Endodermal cell (in vitro differentiated cells): ENCODE data around the gene TRIM13. TPM values are rescaled to one million over a fixed set of nuclear protein-coding genes. Genes with fewer than 3 reads are reported as not detected.

ENCODE experiments used
- DNase-seq: peaks from one replicate; pipeline ENCODE4 v3.0.0-alpha.2; 2017
- H3K27ac ChIP-seq: 2 replicates; pipeline ENCODE4 v1.5.1; 2013; ENCODE audit warnings: mild to moderate bottlenecking, low read depth, low read length, moderate library complexity
- H3K27me3 ChIP-seq: 2 replicates; pipeline ENCODE4 v1.6.1; 2013; ENCODE audit warnings: mild to moderate bottlenecking, low read length, moderate library complexity; ENCODE audit not compliant: insufficient read depth, control insufficient read depth, poor library complexity, severe bottlenecking
- H3K36me3 ChIP-seq: 2 replicates; pipeline ENCODE4 v1.7.0; 2013; ENCODE audit warnings: mild to moderate bottlenecking, low read length, moderate library complexity; ENCODE audit not compliant: control insufficient read depth, insufficient read depth
- H3K4me1 ChIP-seq: one replicate; pipeline ENCODE4 v1.7.0; 2013; ENCODE audit warnings: low read length; ENCODE audit not compliant: control insufficient read depth, insufficient read depth
- H3K4me3 ChIP-seq: 2 replicates; pipeline ENCODE4 v1.5.1; 2013; ENCODE audit warnings: mild to moderate bottlenecking, low read length, moderate library complexity
- H3K9ac ChIP-seq: 2 replicates; pipeline ENCODE4 v1.6.1; 2013; ENCODE audit warnings: mild to moderate bottlenecking, low read length, moderate library complexity; ENCODE audit not compliant: poor library complexity, severe bottlenecking; ENCODE audit errors: extremely low read depth
- H3K9me3 ChIP-seq: 2 replicates; pipeline ENCODE4 v1.6.1; 2013; ENCODE audit warnings: mild to moderate bottlenecking, low read length, moderate library complexity; ENCODE audit not compliant: control insufficient read depth
- H3K27ac Mint-ChIP-seq: 2 replicates; pipeline ENCODE4 v1.8.0; 2020; ENCODE audit warnings: mixed read lengths
- H3K27me3 Mint-ChIP-seq: 2 replicates; pipeline ENCODE4 v1.8.0; 2021; ENCODE audit warnings: mild to moderate bottlenecking, mixed read lengths; ENCODE audit not compliant: insufficient read depth
- H3K36me3 Mint-ChIP-seq: 2 replicates; pipeline ENCODE4 v1.8.0; 2020; ENCODE audit warnings: low read depth, mixed read lengths
- H3K4me1 Mint-ChIP-seq: 2 replicates; pipeline ENCODE4 v1.8.0; 2020; ENCODE audit warnings: mixed read lengths
- H3K4me3 Mint-ChIP-seq: 2 replicates; pipeline ENCODE4 v1.8.0; 2020; ENCODE audit warnings: mild to moderate bottlenecking, moderate library complexity, mixed read lengths
- H3K9me3 Mint-ChIP-seq: 2 replicates; pipeline ENCODE4 v1.8.0; 2020; ENCODE audit warnings: mild to moderate bottlenecking, mixed read lengths
- CTCF ChIP-seq: fragments of 200-600 bp; sonication (generic); conservative IDR thresholded peaks from 2 replicates; pipeline ENCODE4 v1.5.0; 2021; ENCODE audit warnings: antibody characterized with exemption, mild to moderate bottlenecking
- WGBS, 2 experiments: methylation state at CpG; one replicate each; pipeline versions ENCODE4 v1.1.5 to v1.1.7; 2013; ENCODE audit warnings: missing lambda C conversion rate in 2 of 2, mixed read lengths in 1 of 2; ENCODE audit not compliant: insufficient coverage in 1 of 2, insufficient read length in 1 of 2; 5-methylcytosine and 5-hydroxymethylcytosine counted together
- total RNA-seq, 2 donors: library from RNA; stranded (reverse); fragmentation: NEBNext Ultra II Directional in 1 of 2; extraction: Animal tissue kit (Norgen Biotek cat#: 25700) in 1 of 2; gene quantifications; 2 replicates in 1 of 2; 3 replicates in 1 of 2; pipeline ENCODE4 v1.2.1, GENCODE V29; 2021

The TRIM13 gene
- total RNA-seq, 2 donors from 2014 or later, result 44.3 TPM

DNA sequence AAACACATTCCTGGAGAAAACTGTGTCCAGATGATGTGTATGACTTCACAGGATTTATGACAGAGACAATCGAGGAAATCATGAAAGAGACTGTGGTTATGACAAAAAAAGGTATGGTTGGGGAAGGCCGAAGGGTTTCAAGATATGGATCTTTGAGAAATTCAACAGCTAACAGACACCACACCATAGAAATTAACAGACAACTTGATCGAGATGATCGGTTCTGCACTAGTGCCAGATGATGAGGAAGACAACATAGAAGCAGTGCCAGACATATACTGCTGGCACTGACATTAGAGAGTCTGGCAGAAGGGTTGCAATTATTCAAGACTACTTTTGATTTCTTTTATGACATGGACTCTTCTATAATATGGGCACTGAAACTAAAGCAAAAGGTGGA lies 55.6 kb downstream of the TRIM13 start:
- 94 to 96% methylated on average over 2 to 4 of the region's 4 CpGs for WGBS, 2 experiments

DNA sequence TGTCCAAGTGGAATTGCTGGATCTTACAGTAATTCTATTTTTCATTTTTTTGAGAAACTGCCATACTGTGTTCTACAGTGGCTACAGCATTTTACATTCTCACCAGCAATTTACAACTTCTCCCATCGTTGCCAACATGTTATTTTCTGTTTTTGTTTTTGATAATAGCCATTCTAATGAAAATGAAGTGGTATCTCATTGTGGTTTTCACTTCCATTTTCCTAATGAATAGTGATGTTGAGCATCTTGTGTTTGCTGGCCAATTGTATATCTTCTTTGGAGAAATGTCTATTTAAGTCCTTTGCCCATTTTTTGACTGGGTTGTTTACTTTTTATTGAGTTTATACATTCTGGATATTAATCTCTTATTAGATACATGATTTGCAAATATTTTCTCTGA lies 57.0 kb downstream of the TRIM13 start:
- no peak overlapping the region for H3K27ac Mint-ChIP-seq
- peaks cover 2% of the 10 kb centered on the region for H3K9me3 Mint-ChIP-seq

More for the DNA sequence above, 55.6 kb downstream of the TRIM13 start:
- no peak overlapping the region for H3K9ac ChIP-seq
- peaks cover 28% of the 10 kb centered on the region for H3K36me3 ChIP-seq
- H3K36me3 Mint-ChIP-seq, result peaks cover 6% of the 10 kb centered on the region
- no peaks in the 10 kb centered on the region for H3K9me3 ChIP-seq
- H3K4me1 ChIP-seq, result no peaks in the 10 kb centered on the region
- peaks cover 2% of the 10 kb centered on the region for H3K9me3 Mint-ChIP-seq
- no peaks in the 10 kb centered on the region for H3K4me1 Mint-ChIP-seq
- no peak overlapping the region for H3K4me3 Mint-ChIP-seq
- no peak overlapping the region for H3K27ac ChIP-seq
- H3K27me3 ChIP-seq, result no peaks in the 10 kb centered on the region
- no peak for DNase-seq
- no peak overlapping the region for H3K4me3 ChIP-seq
- no peak overlapping the region for H3K27ac Mint-ChIP-seq
- TF ChIP-seq CTCF, result no peak
- H3K27me3 Mint-ChIP-seq, result no peaks in the 10 kb centered on the region

DNA sequence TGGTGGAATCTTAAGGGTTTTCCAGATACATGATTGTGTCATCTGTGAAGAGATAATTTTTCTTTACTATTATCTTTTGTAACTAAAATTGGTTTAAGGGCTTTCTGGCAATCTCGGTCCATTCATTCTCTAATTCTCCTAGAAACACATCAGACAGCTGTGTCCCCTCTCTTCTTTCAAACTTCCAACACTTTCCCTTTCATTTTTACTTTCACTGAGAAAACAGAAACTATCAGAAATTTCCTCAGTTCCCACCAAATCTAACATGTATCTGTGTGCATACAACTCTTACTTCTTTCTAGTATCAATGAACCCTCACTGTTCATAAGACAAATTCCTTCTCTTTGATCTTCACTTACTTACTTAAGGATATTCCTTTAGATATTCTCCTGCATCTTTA lies 58.6 kb downstream of the TRIM13 start:
- TF ChIP-seq CTCF, result no peak
- Histone ChIP-seq H3K9ac (no peak overlapping the region), H3K27ac (no peak overlapping the region), H3K4me1 (no peaks in the 10 kb centered on the region), H3K36me3 (peaks cover 36% of the 10 kb centered on the region), H3K27me3 (no peaks in the 10 kb centered on the region), H3K9me3 (no peaks in the 10 kb centered on the region), H3K4me3 (no peak overlapping the region)
- Mint-ChIP-seq H3K9me3 (peaks cover 2% of the 10 kb centered on the region), H3K27me3 (no peaks in the 10 kb centered on the region), H3K27ac (no peak overlapping the region), H3K4me3 (no peak overlapping the region), H3K4me1 (no peaks in the 10 kb centered on the region), H3K36me3 (peaks cover 8% of the 10 kb centered on the region)
- DNase-seq, result no peak
- 96 to 100% methylated on average over 1 of the region's 1 CpG for WGBS, 2 experiments

More for the DNA sequence above, 57.0 kb downstream of the TRIM13 start:
- Histone ChIP-seq H3K27ac (no peak overlapping the region), H3K27me3 (no peaks in the 10 kb centered on the region), H3K9ac (no peak overlapping the region), H3K36me3 (peaks cover 33% of the 10 kb centered on the region), H3K9me3 (no peaks in the 10 kb centered on the region), H3K4me3 (no peak overlapping the region), H3K4me1 (no peaks in the 10 kb centered on the region)
- Mint-ChIP-seq H3K4me3 (no peak overlapping the region), H3K36me3 (peaks cover 8% of the 10 kb centered on the region), H3K27me3 (no peaks in the 10 kb centered on the region), H3K4me1 (no peaks in the 10 kb centered on the region)
- WGBS, 2 experiments, result 89% methylated on average over 1 of the region's 1 CpG; no CpG with 5 or more reads in 1 of the 2 experiments
- no peak for DNase-seq
- TF ChIP-seq CTCF, result no peak
